ENCODE measurements around the gene MTLN. TPM values are rescaled to one million over a fixed set of nuclear protein-coding genes. Genes with fewer than 3 reads are reported as not detected.

The MTLN gene
- total and polyA plus RNA-seq, 10 of the 15 experiments (the other 5 are each of a cell fraction or from before 2014, with no cell fraction given): 6.6 to 140 (median 60.4) TPM

DNA sequence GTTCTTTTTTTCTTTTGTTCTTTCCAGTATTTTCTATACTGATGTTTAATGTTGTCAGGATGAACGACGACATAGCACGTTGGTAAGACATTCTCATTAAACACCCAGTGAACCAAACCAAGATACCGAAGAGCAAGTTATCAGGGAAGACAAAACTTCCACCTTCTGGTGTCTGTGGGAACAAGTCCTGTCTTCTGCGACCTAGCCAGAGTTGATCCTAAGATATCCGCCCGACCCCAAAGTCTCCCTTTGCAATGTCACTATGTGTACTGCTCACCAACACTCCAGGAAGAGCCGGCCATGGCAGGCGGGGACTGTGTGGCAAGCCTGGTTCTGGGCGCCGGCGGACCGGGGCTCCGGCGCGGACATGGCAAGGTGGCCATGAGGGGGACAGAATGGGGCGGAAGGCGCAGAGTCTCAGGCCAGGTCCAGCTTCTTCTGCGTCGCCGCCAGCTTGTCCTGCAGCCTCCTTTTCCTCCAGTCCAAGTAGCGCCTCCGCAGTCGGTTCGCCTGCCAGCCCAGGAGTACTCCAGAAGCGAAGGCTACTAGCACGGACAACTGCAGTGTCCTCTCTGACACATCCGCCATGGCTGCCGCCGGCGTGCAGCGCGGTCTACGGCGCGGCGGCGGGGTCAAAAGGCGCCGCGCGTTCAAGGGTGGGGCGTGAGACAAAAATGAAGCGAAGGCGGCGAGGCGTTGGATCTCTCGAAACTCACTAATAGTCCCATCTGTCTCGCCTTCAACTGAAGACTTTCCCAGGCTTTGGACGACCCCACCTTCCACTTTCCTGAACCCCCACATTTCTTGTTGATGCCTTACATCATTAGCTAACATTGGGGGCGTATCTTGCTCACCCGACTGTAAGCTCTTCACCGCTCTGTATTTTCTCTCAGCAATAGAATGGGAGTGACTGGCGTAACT is at the start of gene MTLN (continued):
- TF ChIP-seq, protein P1, sequence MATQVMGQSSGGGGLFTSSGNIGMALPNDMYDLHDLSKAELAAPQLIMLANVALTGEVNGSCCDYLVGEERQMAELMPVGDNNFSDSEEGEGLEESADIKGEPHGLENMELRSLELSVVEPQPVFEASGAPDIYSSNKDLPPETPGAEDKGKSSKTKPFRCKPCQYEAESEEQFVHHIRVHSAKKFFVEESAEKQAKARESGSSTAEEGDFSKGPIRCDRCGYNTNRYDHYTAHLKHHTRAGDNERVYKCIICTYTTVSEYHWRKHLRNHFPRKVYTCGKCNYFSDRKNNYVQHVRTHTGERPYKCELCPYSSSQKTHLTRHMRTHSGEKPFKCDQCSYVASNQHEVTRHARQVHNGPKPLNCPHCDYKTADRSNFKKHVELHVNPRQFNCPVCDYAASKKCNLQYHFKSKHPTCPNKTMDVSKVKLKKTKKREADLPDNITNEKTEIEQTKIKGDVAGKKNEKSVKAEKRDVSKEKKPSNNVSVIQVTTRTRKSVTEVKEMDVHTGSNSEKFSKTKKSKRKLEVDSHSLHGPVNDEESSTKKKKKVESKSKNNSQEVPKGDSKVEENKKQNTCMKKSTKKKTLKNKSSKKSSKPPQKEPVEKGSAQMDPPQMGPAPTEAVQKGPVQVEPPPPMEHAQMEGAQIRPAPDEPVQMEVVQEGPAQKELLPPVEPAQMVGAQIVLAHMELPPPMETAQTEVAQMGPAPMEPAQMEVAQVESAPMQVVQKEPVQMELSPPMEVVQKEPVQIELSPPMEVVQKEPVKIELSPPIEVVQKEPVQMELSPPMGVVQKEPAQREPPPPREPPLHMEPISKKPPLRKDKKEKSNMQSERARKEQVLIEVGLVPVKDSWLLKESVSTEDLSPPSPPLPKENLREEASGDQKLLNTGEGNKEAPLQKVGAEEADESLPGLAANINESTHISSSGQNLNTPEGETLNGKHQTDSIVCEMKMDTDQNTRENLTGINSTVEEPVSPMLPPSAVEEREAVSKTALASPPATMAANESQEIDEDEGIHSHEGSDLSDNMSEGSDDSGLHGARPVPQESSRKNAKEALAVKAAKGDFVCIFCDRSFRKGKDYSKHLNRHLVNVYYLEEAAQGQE (IDR thresholded peaks at IDR 0.05; ENCODE audit: low read depth, low read length): 0 out of 2 replicates have a peak, but pooled peaks have one; percentile 30
- TF ChIP-seq, protein P2, sequence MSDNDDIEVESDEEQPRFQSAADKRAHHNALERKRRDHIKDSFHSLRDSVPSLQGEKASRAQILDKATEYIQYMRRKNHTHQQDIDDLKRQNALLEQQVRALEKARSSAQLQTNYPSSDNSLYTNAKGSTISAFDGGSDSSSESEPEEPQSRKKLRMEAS (IDR thresholded peaks at IDR 0.05; ENCODE audit: low read depth, low read length): peak; percentile 54
- TF ChIP-seq, protein P3, sequence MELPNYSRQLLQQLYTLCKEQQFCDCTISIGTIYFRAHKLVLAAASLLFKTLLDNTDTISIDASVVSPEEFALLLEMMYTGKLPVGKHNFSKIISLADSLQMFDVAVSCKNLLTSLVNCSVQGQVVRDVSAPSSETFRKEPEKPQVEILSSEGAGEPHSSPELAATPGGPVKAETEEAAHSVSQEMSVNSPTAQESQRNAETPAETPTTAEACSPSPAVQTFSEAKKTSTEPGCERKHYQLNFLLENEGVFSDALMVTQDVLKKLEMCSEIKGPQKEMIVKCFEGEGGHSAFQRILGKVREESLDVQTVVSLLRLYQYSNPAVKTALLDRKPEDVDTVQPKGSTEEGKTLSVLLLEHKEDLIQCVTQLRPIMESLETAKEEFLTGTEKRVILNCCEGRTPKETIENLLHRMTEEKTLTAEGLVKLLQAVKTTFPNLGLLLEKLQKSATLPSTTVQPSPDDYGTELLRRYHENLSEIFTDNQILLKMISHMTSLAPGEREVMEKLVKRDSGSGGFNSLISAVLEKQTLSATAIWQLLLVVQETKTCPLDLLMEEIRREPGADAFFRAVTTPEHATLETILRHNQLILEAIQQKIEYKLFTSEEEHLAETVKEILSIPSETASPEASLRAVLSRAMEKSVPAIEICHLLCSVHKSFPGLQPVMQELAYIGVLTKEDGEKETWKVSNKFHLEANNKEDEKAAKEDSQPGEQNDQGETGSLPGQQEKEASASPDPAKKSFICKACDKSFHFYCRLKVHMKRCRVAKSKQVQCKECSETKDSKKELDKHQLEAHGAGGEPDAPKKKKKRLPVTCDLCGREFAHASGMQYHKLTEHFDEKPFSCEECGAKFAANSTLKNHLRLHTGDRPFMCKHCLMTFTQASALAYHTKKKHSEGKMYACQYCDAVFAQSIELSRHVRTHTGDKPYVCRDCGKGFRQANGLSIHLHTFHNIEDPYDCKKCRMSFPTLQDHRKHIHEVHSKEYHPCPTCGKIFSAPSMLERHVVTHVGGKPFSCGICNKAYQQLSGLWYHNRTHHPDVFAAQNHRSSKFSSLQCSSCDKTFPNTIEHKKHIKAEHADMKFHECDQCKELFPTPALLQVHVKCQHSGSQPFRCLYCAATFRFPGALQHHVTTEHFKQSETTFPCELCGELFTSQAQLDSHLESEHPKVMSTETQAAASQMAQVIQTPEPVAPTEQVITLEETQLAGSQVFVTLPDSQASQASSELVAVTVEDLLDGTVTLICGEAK (IDR thresholded peaks at IDR 0.05; ENCODE audit: borderline replicate concordance): no peak
- TF ChIP-seq, protein P4, sequence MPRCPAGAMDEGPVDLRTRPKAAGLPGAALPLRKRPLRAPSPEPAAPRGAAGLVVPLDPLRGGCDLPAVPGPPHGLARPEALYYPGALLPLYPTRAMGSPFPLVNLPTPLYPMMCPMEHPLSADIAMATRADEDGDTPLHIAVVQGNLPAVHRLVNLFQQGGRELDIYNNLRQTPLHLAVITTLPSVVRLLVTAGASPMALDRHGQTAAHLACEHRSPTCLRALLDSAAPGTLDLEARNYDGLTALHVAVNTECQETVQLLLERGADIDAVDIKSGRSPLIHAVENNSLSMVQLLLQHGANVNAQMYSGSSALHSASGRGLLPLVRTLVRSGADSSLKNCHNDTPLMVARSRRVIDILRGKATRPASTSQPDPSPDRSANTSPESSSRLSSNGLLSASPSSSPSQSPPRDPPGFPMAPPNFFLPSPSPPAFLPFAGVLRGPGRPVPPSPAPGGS (IDR thresholded peaks at IDR 0.05; ENCODE audit: borderline replicate concordance, insufficient read depth, low read depth, low read length, poor library complexity, severe bottlenecking): peak; percentile 28
- TF ChIP-seq CREM (IDR thresholded peaks at IDR 0.05; ENCODE audit: low read depth) (peak; percentile 78), JUNB (IDR thresholded peaks at IDR 0.05) (no peak), KDM1A (IDR thresholded peaks at IDR 0.05; ENCODE audit: borderline replicate concordance) (no peak), PML (IDR thresholded peaks at IDR 0.05; ENCODE audit: low read length) (peak; percentile 74; the same call in 1 of the 2 replicates), MTA2 (IDR thresholded peaks at IDR 0.05; ENCODE audit: low read depth) (no peak)
- TF ChIP-seq, protein P5, sequence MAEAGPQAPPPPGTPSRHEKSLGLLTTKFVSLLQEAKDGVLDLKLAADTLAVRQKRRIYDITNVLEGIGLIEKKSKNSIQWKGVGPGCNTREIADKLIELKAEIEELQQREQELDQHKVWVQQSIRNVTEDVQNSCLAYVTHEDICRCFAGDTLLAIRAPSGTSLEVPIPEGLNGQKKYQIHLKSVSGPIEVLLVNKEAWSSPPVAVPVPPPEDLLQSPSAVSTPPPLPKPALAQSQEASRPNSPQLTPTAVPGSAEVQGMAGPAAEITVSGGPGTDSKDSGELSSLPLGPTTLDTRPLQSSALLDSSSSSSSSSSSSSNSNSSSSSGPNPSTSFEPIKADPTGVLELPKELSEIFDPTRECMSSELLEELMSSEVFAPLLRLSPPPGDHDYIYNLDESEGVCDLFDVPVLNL (IDR thresholded peaks at IDR 0.05; ENCODE audit: low read depth, low read length): no peak
- TF ChIP-seq, protein P6, sequence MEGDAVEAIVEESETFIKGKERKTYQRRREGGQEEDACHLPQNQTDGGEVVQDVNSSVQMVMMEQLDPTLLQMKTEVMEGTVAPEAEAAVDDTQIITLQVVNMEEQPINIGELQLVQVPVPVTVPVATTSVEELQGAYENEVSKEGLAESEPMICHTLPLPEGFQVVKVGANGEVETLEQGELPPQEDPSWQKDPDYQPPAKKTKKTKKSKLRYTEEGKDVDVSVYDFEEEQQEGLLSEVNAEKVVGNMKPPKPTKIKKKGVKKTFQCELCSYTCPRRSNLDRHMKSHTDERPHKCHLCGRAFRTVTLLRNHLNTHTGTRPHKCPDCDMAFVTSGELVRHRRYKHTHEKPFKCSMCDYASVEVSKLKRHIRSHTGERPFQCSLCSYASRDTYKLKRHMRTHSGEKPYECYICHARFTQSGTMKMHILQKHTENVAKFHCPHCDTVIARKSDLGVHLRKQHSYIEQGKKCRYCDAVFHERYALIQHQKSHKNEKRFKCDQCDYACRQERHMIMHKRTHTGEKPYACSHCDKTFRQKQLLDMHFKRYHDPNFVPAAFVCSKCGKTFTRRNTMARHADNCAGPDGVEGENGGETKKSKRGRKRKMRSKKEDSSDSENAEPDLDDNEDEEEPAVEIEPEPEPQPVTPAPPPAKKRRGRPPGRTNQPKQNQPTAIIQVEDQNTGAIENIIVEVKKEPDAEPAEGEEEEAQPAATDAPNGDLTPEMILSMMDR (IDR thresholded peaks at IDR 0.05 in 2 of 3, conservative IDR thresholded peaks at IDR 0.05 in 1 of 3; ENCODE audit: control insufficient read depth in 2 of 3, extremely low read depth in 1 of 3, insufficient read depth in 1 of 3, low read depth in 3 of 3, low read length in 3 of 3): no peak
- TF ChIP-seq, protein P7, sequence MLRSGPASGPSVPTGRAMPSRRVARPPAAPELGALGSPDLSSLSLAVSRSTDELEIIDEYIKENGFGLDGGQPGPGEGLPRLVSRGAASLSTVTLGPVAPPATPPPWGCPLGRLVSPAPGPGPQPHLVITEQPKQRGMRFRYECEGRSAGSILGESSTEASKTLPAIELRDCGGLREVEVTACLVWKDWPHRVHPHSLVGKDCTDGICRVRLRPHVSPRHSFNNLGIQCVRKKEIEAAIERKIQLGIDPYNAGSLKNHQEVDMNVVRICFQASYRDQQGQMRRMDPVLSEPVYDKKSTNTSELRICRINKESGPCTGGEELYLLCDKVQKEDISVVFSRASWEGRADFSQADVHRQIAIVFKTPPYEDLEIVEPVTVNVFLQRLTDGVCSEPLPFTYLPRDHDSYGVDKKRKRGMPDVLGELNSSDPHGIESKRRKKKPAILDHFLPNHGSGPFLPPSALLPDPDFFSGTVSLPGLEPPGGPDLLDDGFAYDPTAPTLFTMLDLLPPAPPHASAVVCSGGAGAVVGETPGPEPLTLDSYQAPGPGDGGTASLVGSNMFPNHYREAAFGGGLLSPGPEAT (IDR thresholded peaks at IDR 0.05; ENCODE audit: low read depth): peak; percentile 71; the same call in 1 of the 2 replicates

Data from GM12878 (cell line).